Neural progenitor cell (in vitro differentiated cells): ENCODE measurements around the gene FNIP1. TPM values are rescaled to one million over a fixed set of nuclear protein-coding genes. Genes with fewer than 3 reads are reported as not detected.

Experiments used
- DNase-seq: peaks from one replicate; pipeline ENCODE4 v3.0.0-alpha.2; 2016; ENCODE audit warnings: low spot score
- H2AFZ ChIP-seq: fragments of 200-600 bp; sonication (generic); replicated peaks from 2 replicates; pipeline ENCODE4 v1.6.1; 2016; ENCODE audit warnings: antibody characterized with exemption
- H3F3A ChIP-seq: fragments of 200-600 bp; sonication (generic); 2 replicates; pipeline ENCODE4 v1.6.1; 2016; ENCODE audit warnings: antibody characterized with exemption, low read depth
- H3K27ac ChIP-seq: fragments of 200-600 bp; sonication (generic); 2 replicates; pipeline ENCODE4 v1.5.1; 2016; ENCODE audit warnings: mild to moderate bottlenecking
- H3K27me3 ChIP-seq: fragments of 200-600 bp; sonication (generic); 2 replicates; pipeline ENCODE4 v1.6.1; 2016; ENCODE audit warnings: mild to moderate bottlenecking, moderate library complexity
- H3K36me3 ChIP-seq: fragments of 200-600 bp; sonication (generic); 2 replicates; pipeline ENCODE4 v1.5.1; 2016
- H3K4me1 ChIP-seq: fragments of 200-600 bp; sonication (generic); 2 replicates; pipeline ENCODE4 v1.6.1; 2016; ENCODE audit warnings: mixed run types
- H3K4me2 ChIP-seq: fragments of 200-600 bp; sonication (generic); 2 replicates; pipeline ENCODE4 v1.6.1; 2016
- H3K4me3 ChIP-seq: fragments of 200-600 bp; sonication (generic); 2 replicates; pipeline ENCODE4 v1.5.1; 2016
- H3K79me2 ChIP-seq: fragments of 200-600 bp; sonication (generic); 2 replicates; pipeline ENCODE4 v1.6.1; 2016; ENCODE audit warnings: low read depth
- H3K9ac ChIP-seq: fragments of 200-600 bp; sonication (generic); 2 replicates; pipeline ENCODE4 v1.6.1; 2016
- H3K9me3 ChIP-seq: fragments of 200-600 bp; sonication (generic); 2 replicates; pipeline ENCODE4 v1.5.1; 2016; ENCODE audit warnings: low read depth
- H4K20me1 ChIP-seq: fragments of 200-600 bp; sonication (generic); 2 replicates; pipeline ENCODE4 v1.6.1; 2016; ENCODE audit warnings: low read depth
- H3K27ac Mint-ChIP-seq: 3 replicates; pipeline ENCODE4 v1.8.0; 2021; ENCODE audit warnings: mixed read lengths
- H3K27me3 Mint-ChIP-seq: 2 replicates; pipeline ENCODE4 v1.8.0; 2022; ENCODE audit warnings: low read depth, mild to moderate bottlenecking, inconsistent platforms, moderate library complexity, mixed read lengths; ENCODE audit not compliant: insufficient read depth
- H3K36me3 Mint-ChIP-seq: 3 replicates; pipeline ENCODE4 v1.8.0; 2021; ENCODE audit warnings: mixed read lengths
- H3K4me1 Mint-ChIP-seq: 3 replicates; pipeline ENCODE4 v1.8.0; 2021; ENCODE audit warnings: mixed read lengths
- H3K4me3 Mint-ChIP-seq: 3 replicates; pipeline ENCODE4 v1.8.0; 2021; ENCODE audit warnings: mild to moderate bottlenecking, moderate library complexity, mixed read lengths
- H3K9me3 Mint-ChIP-seq: 3 replicates; pipeline ENCODE4 v1.8.0; 2020; ENCODE audit warnings: mixed read lengths
- EZH2 ChIP-seq: fragments of 200-600 bp; sonication (generic); IDR thresholded peaks from 2 replicates; pipeline ENCODE4 v1.6.1; 2017; ENCODE audit warnings: antibody characterized with exemption, mild to moderate bottlenecking, moderate library complexity
- EZH2phosphoT487 ChIP-seq: fragments of 200-600 bp; sonication (generic); IDR thresholded peaks from 2 replicates; pipeline ENCODE4 v1.6.1; 2017; ENCODE audit warnings: antibody characterized with exemption
- total RNA-seq: library from RNA; depleted of rRNA; stranded (reverse); fragments of >200 nt; gene quantifications from 2 replicates; pipeline ENCODE4 v1.2.3, GENCODE V29; 2015; ENCODE audit warnings: low replicate concordance
- TF ChIP-seq, protein P1 (sequence below): fragments of 200-600 bp; sonication (generic); IDR thresholded peaks from 2 replicates; pipeline ENCODE4 v1.5.1; 2017; ENCODE audit warnings: antibody characterized with exemption, mild to moderate bottlenecking

The FNIP1 gene
- total RNA-seq, 1 donor from 2014 or later = 44.4 TPM

DNA sequence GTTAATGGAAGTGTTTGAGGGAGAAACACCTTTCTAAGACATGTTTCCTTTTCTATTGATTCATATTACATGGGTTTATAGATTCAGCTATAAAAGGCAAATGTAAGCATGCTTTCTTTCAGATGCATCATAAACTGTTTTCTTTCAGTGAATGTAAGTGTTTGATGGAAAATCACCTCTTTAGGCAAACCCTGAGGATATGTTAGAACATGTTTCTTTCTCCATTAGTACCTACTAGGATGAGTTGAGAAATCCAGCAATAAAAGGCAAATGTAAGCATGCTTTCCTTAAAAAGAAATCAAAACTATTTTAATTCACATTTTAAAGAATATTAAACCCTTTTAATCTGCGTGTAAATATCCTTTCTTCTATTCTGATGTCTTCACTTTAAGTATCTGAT, 31.6 kb downstream of the FNIP1 start:
- Histone ChIP-seq H3F3A (no peaks in the 10 kb centered on the region), H3K36me3 (no peaks in the 10 kb centered on the region), H3K4me1 (no peaks in the 10 kb centered on the region), H3K27ac (no peak overlapping the region), H3K9ac (no peak overlapping the region), H3K9me3 (no peaks in the 10 kb centered on the region), H3K27me3 (no peaks in the 10 kb centered on the region), H3K4me2 (no peak overlapping the region), H3K4me3 (no peak overlapping the region), H4K20me1 (peaks cover 11% of the 10 kb centered on the region), H2AFZ (no peak overlapping the region), H3K79me2 (peaks cover 84% of the 10 kb centered on the region)
- Mint-ChIP-seq H3K36me3 (peaks cover 24% of the 10 kb centered on the region), H3K4me3 (no peak overlapping the region), H3K27me3 (no peaks in the 10 kb centered on the region), H3K9me3 (peaks cover 30% of the 10 kb centered on the region), H3K4me1 (no peaks in the 10 kb centered on the region), H3K27ac (no peak overlapping the region)
- no peak for DNase-seq
- TF ChIP-seq EZH2 (no peak), EZH2phosphoT487 (no peak)
- TF ChIP-seq, protein P1, sequence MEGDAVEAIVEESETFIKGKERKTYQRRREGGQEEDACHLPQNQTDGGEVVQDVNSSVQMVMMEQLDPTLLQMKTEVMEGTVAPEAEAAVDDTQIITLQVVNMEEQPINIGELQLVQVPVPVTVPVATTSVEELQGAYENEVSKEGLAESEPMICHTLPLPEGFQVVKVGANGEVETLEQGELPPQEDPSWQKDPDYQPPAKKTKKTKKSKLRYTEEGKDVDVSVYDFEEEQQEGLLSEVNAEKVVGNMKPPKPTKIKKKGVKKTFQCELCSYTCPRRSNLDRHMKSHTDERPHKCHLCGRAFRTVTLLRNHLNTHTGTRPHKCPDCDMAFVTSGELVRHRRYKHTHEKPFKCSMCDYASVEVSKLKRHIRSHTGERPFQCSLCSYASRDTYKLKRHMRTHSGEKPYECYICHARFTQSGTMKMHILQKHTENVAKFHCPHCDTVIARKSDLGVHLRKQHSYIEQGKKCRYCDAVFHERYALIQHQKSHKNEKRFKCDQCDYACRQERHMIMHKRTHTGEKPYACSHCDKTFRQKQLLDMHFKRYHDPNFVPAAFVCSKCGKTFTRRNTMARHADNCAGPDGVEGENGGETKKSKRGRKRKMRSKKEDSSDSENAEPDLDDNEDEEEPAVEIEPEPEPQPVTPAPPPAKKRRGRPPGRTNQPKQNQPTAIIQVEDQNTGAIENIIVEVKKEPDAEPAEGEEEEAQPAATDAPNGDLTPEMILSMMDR = no peak

DNA sequence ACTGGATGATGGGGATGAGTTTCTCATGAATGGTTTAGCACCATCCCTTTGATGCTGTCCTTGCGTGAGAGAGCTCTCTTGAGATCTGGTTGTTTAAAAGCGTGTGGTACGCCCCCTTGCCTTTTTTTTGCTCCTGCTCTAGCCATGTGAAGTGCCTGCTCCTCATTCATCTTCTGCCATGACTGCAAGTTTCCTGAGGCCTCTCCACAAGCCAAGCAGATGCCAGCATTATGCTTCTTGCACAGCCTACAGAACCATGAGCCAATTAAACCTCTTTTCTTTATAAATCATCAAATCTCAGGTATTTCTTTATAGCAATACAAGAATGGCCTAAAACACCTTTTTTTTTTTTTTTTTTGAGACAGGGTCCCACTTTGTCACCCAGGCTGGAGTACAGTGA, 32.8 kb downstream of the FNIP1 start:
- Histone ChIP-seq H2AFZ (no peak overlapping the region), H3K4me3 (no peak overlapping the region), H4K20me1 (peaks cover 9% of the 10 kb centered on the region), H3K79me2 (peaks cover 84% of the 10 kb centered on the region), H3K4me1 (no peaks in the 10 kb centered on the region), H3F3A (no peaks in the 10 kb centered on the region), H3K9me3 (no peaks in the 10 kb centered on the region), H3K36me3 (no peaks in the 10 kb centered on the region), H3K9ac (no peak overlapping the region), H3K4me2 (no peak overlapping the region), H3K27me3 (no peaks in the 10 kb centered on the region), H3K27ac (no peak overlapping the region)
- TF ChIP-seq, protein P1 = no peak
- TF ChIP-seq EZH2 (no peak), EZH2phosphoT487 (no peak)
- Mint-ChIP-seq H3K36me3 (peaks cover 24% of the 10 kb centered on the region), H3K27me3 (no peaks in the 10 kb centered on the region), H3K4me1 (no peaks in the 10 kb centered on the region), H3K27ac (no peak overlapping the region), H3K9me3 (peaks cover 27% of the 10 kb centered on the region), H3K4me3 (no peak overlapping the region)
- no peak for DNase-seq

DNA sequence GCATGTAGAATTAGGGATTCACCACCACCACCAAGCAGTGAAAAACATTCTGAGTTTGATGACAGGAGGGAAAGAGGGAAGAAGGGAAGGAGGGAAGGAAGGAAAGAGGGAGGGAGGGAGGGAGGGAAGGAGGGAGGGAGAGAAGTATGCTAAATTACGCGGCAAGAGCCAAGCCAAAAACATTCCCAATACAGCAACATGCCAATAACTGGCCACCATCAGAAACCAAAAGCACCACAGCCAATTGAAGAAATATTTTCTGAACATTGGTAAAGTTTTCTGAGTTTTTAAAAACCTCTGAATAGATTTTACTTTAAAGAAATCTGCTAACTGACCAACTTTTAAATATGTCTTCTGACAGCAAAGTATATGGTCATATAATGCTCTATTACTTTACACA, 36.0 kb downstream of the FNIP1 start:
- Histone ChIP-seq H3K4me3 (no peak overlapping the region), H3K36me3 (no peaks in the 10 kb centered on the region), H3K27me3 (no peaks in the 10 kb centered on the region), H3K27ac (no peak overlapping the region), H3K9me3 (no peaks in the 10 kb centered on the region), H3K9ac (no peak overlapping the region), H3F3A (no peaks in the 10 kb centered on the region), H3K4me1 (no peaks in the 10 kb centered on the region), H4K20me1 (peaks cover 18% of the 10 kb centered on the region), H3K79me2 (peaks cover 81% of the 10 kb centered on the region), H3K4me2 (no peak overlapping the region), H2AFZ (no peak overlapping the region)
- H3K4me1 Mint-ChIP-seq = no peaks in the 10 kb centered on the region
- no peak overlapping the region for H3K4me3 Mint-ChIP-seq
- H3K27ac Mint-ChIP-seq = no peak overlapping the region
- DNase-seq = no peak
- H3K27me3 Mint-ChIP-seq = no peaks in the 10 kb centered on the region
- no peak for TF ChIP-seq EZH2phosphoT487
- H3K36me3 Mint-ChIP-seq = peaks cover 21% of the 10 kb centered on the region
- H3K9me3 Mint-ChIP-seq = peaks cover 23% of the 10 kb centered on the region

DNA sequence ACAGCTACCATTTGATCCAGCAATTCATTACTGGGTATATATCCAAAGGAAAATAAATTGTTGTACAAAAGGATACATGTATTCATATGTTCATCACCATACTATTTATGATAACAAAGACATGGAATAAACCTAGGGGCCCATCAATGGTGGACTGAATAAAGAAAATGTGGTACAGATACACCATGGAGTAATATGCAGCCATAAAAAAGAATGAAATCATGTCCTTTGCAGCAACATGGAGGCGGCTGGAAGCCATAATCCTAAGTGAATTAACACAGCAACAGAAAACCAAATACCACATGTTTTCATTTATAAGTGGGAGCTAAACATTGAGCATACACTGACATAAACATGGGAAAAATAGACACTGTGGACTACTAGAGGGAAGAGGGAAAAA, 37.1 kb downstream of the FNIP1 start:
- no peak overlapping the region for H3K9ac ChIP-seq
- Mint-ChIP-seq H3K9me3 (peaks cover 20% of the 10 kb centered on the region), H3K27ac (no peak overlapping the region), H3K27me3 (no peaks in the 10 kb centered on the region), H3K36me3 (peaks cover 17% of the 10 kb centered on the region), H3K4me3 (no peak overlapping the region), H3K4me1 (no peaks in the 10 kb centered on the region)
- no peak overlapping the region for H3K4me3 ChIP-seq
- no peaks in the 10 kb centered on the region for H3K36me3 ChIP-seq
- no peaks in the 10 kb centered on the region for H3K4me1 ChIP-seq
- no peak overlapping the region for H2AFZ ChIP-seq
- H4K20me1 ChIP-seq = peaks cover 20% of the 10 kb centered on the region
- H3K4me2 ChIP-seq = no peak overlapping the region
- no peak overlapping the region for H3K27ac ChIP-seq
- no peaks in the 10 kb centered on the region for H3K9me3 ChIP-seq
- no peak for DNase-seq
- no peaks in the 10 kb centered on the region for H3F3A ChIP-seq
- peaks cover 79% of the 10 kb centered on the region for H3K79me2 ChIP-seq
- TF ChIP-seq, protein P1 = no peak
- TF ChIP-seq EZH2 = no peak
- no peak for TF ChIP-seq EZH2phosphoT487
- H3K27me3 ChIP-seq = no peaks in the 10 kb centered on the region
